ENCODE data around the gene AQP9.
"Not testable (repeated sequence)": the region's sequence is repeated elsewhere in the genome, so short reads cannot be mapped to it uniquely, and the experiment has no call there.

AQP9 gene

DNA sequence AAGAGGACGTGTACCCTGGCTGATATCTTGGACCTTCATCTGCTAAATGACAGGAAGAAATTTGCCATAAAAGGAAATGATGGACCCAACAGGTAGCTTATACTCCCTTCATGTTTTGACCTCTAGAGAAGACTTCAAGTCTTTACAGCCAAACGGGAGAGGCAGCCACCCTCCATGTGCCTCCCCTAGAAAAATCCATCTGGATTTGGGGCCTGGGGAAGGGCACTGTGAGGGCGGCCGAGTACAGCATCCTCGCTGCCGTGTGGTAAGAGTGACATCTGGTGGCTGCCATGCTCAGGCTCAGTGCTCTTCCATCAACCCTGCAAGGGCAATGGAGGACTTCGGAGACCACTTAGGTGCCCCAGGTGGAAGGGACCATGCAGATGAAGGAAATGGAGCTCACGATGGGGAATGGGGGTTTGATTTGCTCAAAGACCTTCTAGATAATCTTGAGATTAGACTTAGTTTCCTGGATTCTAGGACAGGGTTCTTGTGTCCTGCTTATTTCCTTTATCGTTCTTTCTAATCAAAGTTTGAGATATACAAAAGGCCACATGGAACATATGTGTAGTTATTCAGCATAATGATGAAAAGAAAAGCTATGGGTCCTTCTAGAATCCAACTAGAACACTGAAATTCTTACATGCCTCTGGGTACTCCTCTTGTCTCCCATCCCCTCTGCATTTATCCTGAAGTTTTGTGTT lies 44.4 kb downstream of the AQP9 start:
- DNase-seq (ENCODE audit: low spot score): peak; percentile 53

GRCh38 chr15:58185439-58185838 lies 47.3 kb downstream of the AQP9 start:
- DNase-seq (ENCODE audit: low spot score): no peak

DNA sequence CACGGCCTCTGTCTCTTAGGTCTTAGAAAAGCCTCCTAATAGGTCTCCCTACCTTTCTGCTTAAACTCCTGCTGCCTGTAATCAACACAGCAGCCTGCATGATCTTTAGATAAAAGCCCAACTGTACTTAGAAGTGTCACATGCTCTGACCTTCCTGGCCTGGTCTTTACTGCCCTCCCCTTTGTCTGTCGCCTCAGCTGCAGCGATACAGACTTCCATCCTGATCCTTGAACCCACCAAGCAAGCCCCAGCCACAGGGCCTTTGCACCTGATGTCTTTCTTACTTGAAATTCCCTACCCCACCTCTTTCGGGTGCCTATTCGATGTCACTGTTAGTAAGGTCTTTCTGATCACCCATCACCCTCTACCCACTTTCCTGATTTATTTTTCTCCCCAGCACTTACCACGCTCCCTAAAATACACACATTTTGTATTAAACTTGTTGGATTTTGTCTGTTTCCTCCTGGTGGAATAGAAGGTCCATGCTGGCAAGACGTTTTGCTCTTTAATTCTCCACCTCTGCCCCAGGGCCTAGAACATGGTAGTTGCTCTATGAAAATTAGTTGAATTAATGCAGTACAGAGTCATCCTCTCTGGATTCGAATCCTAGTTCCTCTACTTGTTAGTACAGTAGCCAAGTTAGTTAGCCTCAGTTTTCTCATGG lies 51.1 kb downstream of the AQP9 start:
- no peak for DNase-seq (ENCODE audit: low spot score)

- DNase-seq (ENCODE audit: low spot score): no peak
Measured at GRCh38 chr15:58190419-58190818, 52.2 kb downstream of the AQP9 start.

- not testable (repeated sequence) for DNase-seq (ENCODE audit: low spot score)
Measured at GRCh38 chr15:58193636-58194035, 55.5 kb downstream of the AQP9 start.

GRCh38 chr15:58200739-58201138 lies 62.6 kb downstream of the AQP9 start:
- DNase-seq (ENCODE audit: low spot score): no peak

DNA sequence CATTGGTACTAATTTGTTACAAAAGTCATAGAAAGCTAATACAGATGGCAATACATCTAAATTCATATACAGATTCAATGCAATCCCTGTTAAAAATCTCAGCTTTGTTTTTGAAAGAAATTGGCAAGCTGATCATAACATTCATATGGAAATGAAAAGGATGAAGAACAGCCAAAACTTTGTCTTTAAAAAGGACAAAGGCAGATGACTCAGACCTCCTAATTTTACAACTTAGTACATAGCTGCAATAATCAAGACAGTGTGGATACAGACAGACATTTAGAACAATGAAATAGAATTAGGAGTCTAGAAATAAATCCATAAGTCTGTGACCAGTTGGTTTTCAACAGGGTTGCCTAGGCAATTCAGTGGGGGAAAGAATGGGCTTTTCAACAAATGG lies 63.3 kb downstream of the AQP9 start:
- no peak for DNase-seq (ENCODE audit: low spot score)

DNA sequence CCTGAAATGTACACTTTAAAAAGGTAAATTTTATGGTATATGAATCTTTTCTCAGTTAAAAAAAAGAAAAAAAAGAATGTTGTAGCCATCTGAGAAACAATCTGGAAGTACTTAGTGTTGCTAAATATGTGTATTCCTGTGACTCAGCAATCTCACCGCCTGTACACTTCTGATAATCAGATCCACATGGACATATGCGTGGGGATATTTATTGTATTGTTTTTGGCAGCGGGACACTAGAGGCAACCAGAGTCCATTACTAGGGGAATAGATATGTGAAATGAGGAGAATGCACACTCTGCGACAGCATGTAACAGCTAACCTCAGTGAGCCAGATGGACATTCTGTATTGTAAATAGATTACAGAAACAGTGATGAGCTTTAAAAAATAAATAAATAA lies 65.4 kb downstream of the AQP9 start:
- DNase-seq (ENCODE audit: low spot score): no peak

- no peak for DNase-seq (ENCODE audit: low spot score)
Measured at GRCh38 chr15:58206151-58206550, 68.0 kb downstream of the AQP9 start.

- not testable (repeated sequence) for DNase-seq (ENCODE audit: low spot score)
Measured at GRCh38 chr15:58208217-58208616, 70.0 kb downstream of the AQP9 start.

GRCh38 chr15:58209007-58209481 lies 70.9 kb downstream of the AQP9 start:
- peak; percentile 7 for DNase-seq (ENCODE audit: low spot score)

- not testable (repeated sequence) for DNase-seq (ENCODE audit: low spot score)
Measured at GRCh38 chr15:58210031-58210430, 71.8 kb downstream of the AQP9 start.

GRCh38 chr15:58212909-58213526 lies 74.8 kb downstream of the AQP9 start:
- DNase-seq (ENCODE audit: low spot score): peak; percentile 63

GRCh38 chr15:58213587-58214338 lies 75.6 kb downstream of the AQP9 start:
- DNase-seq (ENCODE audit: low spot score): no peak

- no peak for DNase-seq (ENCODE audit: low spot score)
Measured at GRCh38 chr15:58214591-58215340, 76.6 kb downstream of the AQP9 start.

DNA sequence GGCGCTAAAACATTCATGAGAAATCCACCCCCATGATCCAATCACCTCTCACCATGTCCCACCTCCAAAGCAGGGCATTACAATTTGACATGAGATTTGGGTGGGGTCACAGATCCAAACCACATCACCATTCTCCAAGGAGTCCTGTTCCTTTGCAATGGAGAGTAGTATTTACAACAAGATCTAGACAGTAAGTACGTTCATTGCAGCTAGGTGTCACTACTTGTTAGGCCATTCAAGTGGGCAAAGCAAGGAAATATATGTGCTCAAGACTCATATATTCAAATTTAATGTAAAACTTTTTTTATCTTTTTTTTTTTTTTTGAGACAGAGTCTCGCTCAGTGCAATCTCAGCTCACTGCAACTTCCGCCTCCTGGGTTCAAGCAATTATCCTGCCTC lies 79.3 kb downstream of the AQP9 start:
- DNase-seq (ENCODE audit: low spot score): peak; percentile 29

DNA sequence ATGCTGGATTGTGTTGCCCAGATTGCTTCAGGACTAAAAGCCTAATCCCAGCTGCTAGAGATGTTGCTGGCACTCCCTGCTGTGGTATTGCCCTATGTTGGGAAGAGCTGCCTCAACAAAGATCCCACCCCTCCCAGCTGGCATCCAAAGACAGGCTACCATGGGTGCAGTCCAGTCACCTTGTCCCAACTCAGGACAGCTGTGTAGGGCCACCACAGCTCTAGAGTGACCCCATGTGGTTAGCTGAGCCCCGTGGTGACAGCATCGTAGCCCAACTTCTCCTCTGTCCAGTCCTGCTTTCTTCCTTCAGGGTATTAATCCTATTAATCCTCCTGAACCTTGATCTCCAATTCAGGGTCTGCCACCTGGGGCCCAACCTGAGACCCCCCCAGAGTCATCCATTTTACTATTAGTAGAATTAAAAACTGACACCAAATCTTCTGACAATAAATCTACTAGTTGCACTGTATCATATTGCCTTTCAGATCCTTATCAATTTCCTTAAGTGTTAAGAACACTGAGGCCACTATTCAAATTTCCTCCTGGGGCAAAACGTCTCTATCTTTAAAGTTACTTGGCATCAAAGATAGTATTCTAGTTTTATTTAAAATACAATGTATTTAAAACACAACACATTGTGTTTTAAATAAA lies 83.5 kb downstream of the AQP9 start:
- DNase-seq (ENCODE audit: low spot score): peak; percentile 8

- DNase-seq (ENCODE audit: low spot score): no peak
Measured at GRCh38 chr15:58222679-58223078, 84.5 kb downstream of the AQP9 start.

DNA sequence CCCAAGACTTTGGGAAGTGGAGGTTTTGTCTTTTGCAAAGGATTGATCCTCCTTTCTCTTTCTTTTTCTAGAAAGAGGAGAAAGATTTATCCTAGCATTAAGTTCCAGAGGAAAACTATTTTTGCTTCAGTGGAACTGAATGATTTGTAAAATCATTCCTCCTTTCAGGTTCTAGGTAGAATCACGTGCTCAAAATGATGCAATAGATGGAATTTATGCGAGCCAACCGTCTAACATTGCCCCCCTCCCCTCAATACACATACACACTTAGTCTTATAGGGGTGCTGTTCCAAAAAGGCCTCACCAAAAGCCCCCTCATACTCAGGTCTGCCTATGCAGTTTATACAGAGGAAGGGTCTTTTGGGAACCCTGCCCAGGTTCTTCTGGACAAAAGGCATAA lies 85.3 kb downstream of the AQP9 start:
- no peak for DNase-seq (ENCODE audit: low spot score)

DNA sequence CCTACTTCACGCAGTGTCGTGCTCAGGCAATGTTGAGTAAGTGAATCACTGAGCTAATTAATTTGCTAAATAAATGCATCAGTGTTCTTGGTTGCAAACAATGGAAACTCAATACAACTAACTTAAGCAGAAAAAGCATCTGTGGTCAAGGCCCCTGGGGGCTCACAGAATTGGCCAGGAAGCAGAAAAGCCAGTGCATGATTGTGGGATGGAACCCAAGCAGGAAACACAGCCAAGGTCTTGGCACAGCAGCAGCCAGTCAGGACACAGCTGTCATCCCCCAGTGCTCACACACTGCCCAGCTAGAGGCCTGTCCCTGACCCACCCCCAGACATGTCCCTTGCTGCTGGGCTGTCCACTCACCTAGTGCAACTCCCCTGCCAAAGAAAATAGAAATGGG lies 85.9 kb downstream of the AQP9 start:
- DNase-seq (ENCODE audit: low spot score): no peak
